ENCODE data around the gene PTGER1.

PTGER1 gene

DNA sequence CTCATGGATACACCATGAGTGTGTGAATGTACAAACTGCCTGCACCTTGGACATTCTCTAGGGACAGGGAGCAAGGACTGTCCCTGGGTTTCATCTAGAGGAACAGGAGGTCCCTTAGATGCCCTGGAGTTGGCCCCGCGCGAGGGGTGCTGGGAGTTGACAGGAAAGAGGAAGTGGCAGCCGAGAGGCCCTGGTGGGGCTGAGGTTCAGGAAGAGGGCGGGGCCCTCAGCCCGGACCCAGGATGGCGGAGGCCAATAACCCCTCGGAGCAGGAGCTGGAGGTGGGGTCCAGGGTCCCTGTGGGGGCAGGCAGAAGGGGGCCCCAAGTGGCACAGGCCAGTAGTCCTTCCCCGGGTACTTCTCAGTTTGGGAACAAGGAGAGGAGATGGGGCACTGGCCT, 35.1 kb downstream of the PTGER1 start:
- Histone ChIP-seq H3K4me2 (ENCODE audit: low read length) (peak overlapping the region; percentile 73), H4K20me1 (ENCODE audit: control insufficient read depth, insufficient read depth, low read depth, low read length) (no peaks in the 10 kb centered on the region), H3K79me2 (ENCODE audit: control insufficient read depth, low read length) (peaks cover 71% of the 10 kb centered on the region), H3K36me3 (ENCODE audit: control insufficient read depth, low read length) (peaks cover 57% of the 10 kb centered on the region), H3F3A (ENCODE audit: control insufficient read depth, insufficient read depth) (peaks cover 10% of the 10 kb centered on the region; the same call in 1 of the 2 replicates), H3K27ac (ENCODE audit: low read depth, low read length) (peak overlapping the region; percentile 37), H3K4me1 (ENCODE audit: control insufficient read depth, low read length) (peaks cover 47% of the 10 kb centered on the region), H3K4me3 (ENCODE audit: low read length) (peak overlapping the region; percentile 67), H3K9me3 (ENCODE audit: control insufficient read depth, insufficient read depth, low read length) (no peaks in the 10 kb centered on the region), H3K27me3 (ENCODE audit: control insufficient read depth, low read length) (no peaks in the 10 kb centered on the region), H3K9me2 (replicated peaks; ENCODE audit: control insufficient read depth, low read length) (no peaks in the 10 kb centered on the region)
- TF ChIP-seq, protein P1, sequence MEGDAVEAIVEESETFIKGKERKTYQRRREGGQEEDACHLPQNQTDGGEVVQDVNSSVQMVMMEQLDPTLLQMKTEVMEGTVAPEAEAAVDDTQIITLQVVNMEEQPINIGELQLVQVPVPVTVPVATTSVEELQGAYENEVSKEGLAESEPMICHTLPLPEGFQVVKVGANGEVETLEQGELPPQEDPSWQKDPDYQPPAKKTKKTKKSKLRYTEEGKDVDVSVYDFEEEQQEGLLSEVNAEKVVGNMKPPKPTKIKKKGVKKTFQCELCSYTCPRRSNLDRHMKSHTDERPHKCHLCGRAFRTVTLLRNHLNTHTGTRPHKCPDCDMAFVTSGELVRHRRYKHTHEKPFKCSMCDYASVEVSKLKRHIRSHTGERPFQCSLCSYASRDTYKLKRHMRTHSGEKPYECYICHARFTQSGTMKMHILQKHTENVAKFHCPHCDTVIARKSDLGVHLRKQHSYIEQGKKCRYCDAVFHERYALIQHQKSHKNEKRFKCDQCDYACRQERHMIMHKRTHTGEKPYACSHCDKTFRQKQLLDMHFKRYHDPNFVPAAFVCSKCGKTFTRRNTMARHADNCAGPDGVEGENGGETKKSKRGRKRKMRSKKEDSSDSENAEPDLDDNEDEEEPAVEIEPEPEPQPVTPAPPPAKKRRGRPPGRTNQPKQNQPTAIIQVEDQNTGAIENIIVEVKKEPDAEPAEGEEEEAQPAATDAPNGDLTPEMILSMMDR (IDR thresholded peaks at IDR 0.05; ENCODE audit: low read depth, low read length, poor library complexity, severe bottlenecking): no peak
- TF ChIP-seq EZH2phosphoT487 (IDR thresholded peaks at IDR 0.05; ENCODE audit: borderline replicate concordance, low read length): no peak

DNA sequence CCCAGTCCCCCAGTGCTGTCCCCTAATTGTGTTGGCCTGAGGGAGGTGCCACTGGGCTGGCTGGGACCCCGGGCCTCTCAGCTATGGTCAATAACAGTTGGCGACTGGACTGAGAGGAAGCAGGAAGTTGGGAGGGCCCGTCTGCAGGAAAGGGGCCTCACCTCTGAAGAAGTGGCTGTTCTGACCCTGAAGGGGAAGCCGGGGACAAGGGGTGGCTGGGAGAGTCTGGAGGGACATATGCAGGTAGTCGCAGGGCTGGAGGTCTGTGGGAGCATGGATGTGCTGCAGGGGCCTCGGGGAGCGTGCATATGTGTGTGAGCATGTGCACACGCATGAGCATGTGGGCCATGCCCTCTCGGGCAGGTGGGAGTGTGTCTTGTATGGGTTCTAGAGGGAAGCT, 36.1 kb downstream of the PTGER1 start:
- no peaks in the 10 kb centered on the region for H3K9me3 ChIP-seq (ENCODE audit: control insufficient read depth, insufficient read depth, low read length)
- peaks cover 58% of the 10 kb centered on the region for H3K4me1 ChIP-seq (ENCODE audit: control insufficient read depth, low read length)
- peaks cover 82% of the 10 kb centered on the region for H3K79me2 ChIP-seq (ENCODE audit: control insufficient read depth, low read length)
- peak overlapping the region; percentile 32 for H3K27ac ChIP-seq (ENCODE audit: low read depth, low read length)
- peaks cover 12% of the 10 kb centered on the region; the same call in 1 of the 2 replicates for H3F3A ChIP-seq (ENCODE audit: control insufficient read depth, insufficient read depth)
- H4K20me1 ChIP-seq (ENCODE audit: control insufficient read depth, insufficient read depth, low read depth, low read length): peaks cover 8% of the 10 kb centered on the region
- H3K27me3 ChIP-seq (ENCODE audit: control insufficient read depth, low read length): no peaks in the 10 kb centered on the region
- peaks cover 56% of the 10 kb centered on the region for H3K36me3 ChIP-seq (ENCODE audit: control insufficient read depth, low read length)
- no peak for TF ChIP-seq EZH2phosphoT487 (IDR thresholded peaks at IDR 0.05; ENCODE audit: borderline replicate concordance, low read length)
- TF ChIP-seq, protein P1 (IDR thresholded peaks at IDR 0.05; ENCODE audit: low read depth, low read length, poor library complexity, severe bottlenecking): no peak
- no peaks in the 10 kb centered on the region for H3K9me2 ChIP-seq (replicated peaks; ENCODE audit: control insufficient read depth, low read length)
- H3K4me3 ChIP-seq (ENCODE audit: low read length): peak overlapping the region; percentile 30
- H3K4me2 ChIP-seq (ENCODE audit: low read length): peak overlapping the region; percentile 73

DNA sequence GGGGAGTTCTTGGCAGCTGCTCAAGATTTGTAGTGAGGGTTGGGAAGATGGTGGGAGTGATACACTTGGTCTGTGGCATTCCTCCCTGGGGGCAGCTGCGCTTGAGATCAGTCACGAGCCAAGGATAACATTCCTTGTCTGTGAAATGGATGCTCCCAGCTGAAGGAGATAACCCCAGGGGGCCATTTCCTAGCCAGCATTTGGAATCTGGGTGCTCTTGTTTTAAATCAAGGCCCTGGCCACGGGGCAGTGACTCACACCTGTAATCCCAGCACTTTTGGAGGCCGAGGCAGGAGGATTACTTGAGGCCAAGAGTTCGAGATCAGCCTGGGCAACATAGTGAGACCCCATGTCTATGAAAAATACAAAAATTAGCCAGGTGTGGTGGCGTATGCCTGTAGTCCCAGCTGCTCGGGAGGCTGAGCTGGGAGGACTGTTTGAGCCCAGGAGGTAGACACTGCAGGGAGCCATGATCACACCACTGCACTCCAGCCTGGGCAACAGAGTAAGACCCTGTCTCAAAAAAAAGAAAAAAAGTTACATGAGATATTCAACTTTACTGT, 37.5 kb downstream of the PTGER1 start:
- no peaks in the 10 kb centered on the region for H3K9me2 ChIP-seq (replicated peaks; ENCODE audit: control insufficient read depth, low read length)
- no peaks in the 10 kb centered on the region for H3K27me3 ChIP-seq (ENCODE audit: control insufficient read depth, low read length)
- H3K9me3 ChIP-seq (ENCODE audit: control insufficient read depth, insufficient read depth, low read length): no peaks in the 10 kb centered on the region
- H3K4me2 ChIP-seq (ENCODE audit: low read length): 0 out of 2 replicates have a peak overlapping the region, but pooled peaks have one; percentile 9
- peaks cover 62% of the 10 kb centered on the region for H3K4me1 ChIP-seq (ENCODE audit: control insufficient read depth, low read length)
- peaks cover 44% of the 10 kb centered on the region for H3K36me3 ChIP-seq (ENCODE audit: control insufficient read depth, low read length)
- H3K79me2 ChIP-seq (ENCODE audit: control insufficient read depth, low read length): peaks cover 90% of the 10 kb centered on the region
- H3K4me3 ChIP-seq (ENCODE audit: low read length): no peak overlapping the region
- TF ChIP-seq EZH2phosphoT487 (IDR thresholded peaks at IDR 0.05; ENCODE audit: borderline replicate concordance, low read length): no peak
- TF ChIP-seq, protein P1 (IDR thresholded peaks at IDR 0.05; ENCODE audit: low read depth, low read length, poor library complexity, severe bottlenecking): no peak
- peaks cover 12% of the 10 kb centered on the region; the same call in 1 of the 2 replicates for H3F3A ChIP-seq (ENCODE audit: control insufficient read depth, insufficient read depth)
- H3K27ac ChIP-seq (ENCODE audit: low read depth, low read length): no peak overlapping the region
- H4K20me1 ChIP-seq (ENCODE audit: control insufficient read depth, insufficient read depth, low read depth, low read length): peaks cover 8% of the 10 kb centered on the region
